ENCODE results near the gene FANCC. TPM values are rescaled to one million over a fixed set of nuclear protein-coding genes. Genes with fewer than 3 reads are reported as not detected.
A peak's percentile ranks its signal among the peaks of the same experiment; 100 is the strongest.

Gene FANCC
- total and polyA plus RNA-seq, 2 of the 13 experiments (the other 11 are each of a cell fraction or from before 2014, with no cell fraction given): 7.4 to 8.6 TPM

- no peak for TF ChIP-seq ZBTB40 (IDR thresholded peaks at IDR 0.05)
- TF ChIP-seq ZBTB40 (CRISPR knock-in tag; IDR thresholded peaks at IDR 0.05): no peak
- TF ChIP-seq ZNF280D (CRISPR knock-in tag; IDR thresholded peaks at IDR 0.05): no peak
- TF ChIP-seq THAP7 (CRISPR knock-in tag; IDR thresholded peaks at IDR 0.05): no peak
- TF ChIP-seq ETV6 (CRISPR knock-in tag; conservative IDR thresholded peaks at IDR 0.05): no peak
- TF ChIP-seq ZNF382 (CRISPR knock-in tag; IDR thresholded peaks at IDR 0.05; ENCODE audit: borderline replicate concordance): no peak
- no peak for TF ChIP-seq KLF13 (CRISPR knock-in tag; IDR thresholded peaks at IDR 0.05)
- TF ChIP-seq ZNF576 (CRISPR knock-in tag; IDR thresholded peaks at IDR 0.05): 0 out of 2 replicates have a peak, but pooled peaks have one; percentile 69
- peak; percentile 78 for TF ChIP-seq ZFP91 (CRISPR knock-in tag; IDR thresholded peaks at IDR 0.05; ENCODE audit: borderline replicate concordance)
- peak; percentile 92 for TF ChIP-seq ZNF605 (CRISPR knock-in tag; IDR thresholded peaks at IDR 0.05)
Measured at GRCh38 chr9:95317119-95317892, at the start of gene FANCC (continued).
